Thyroid gland (tissue), 4 donors: ENCODE data around the gene SURF4. TPM values are rescaled to one million over a fixed set of nuclear protein-coding genes. Genes with fewer than 3 reads are reported as not detected.

ENCODE experiments used
- DNase-seq, 2 donors: peaks; one replicate each; pipeline ENCODE4 v3.0.0-alpha.2; 2019
- H3K27ac ChIP-seq, 3 donors: fragments of 200-600 bp; sonication (generic); 1 replicate in 2 of 3; 2 replicates in 1 of 3; pipeline ENCODE4 v1.5.1; 2016 to 2019; ENCODE audit warnings: mild to moderate bottlenecking in 1 of 3, moderate library complexity in 1 of 3
- H3K27me3 ChIP-seq: fragments of 200-600 bp; sonication (generic); one replicate; pipeline ENCODE4 v1.5.1; 2019
- H3K36me3 ChIP-seq, 2 donors: fragments of 200-600 bp; sonication (generic); one replicate each; pipeline ENCODE4 v1.5.1; 2016 to 2019
- H3K4me1 ChIP-seq, 2 donors: fragments of 200-600 bp; sonication (generic); one replicate each; pipeline ENCODE4 v1.5.1; 2017 to 2019
- H3K4me3 ChIP-seq, 3 donors: fragments of 200-600 bp; sonication (generic); replicated peaks in 1 of 3; 1 replicate in 2 of 3; 2 replicates in 1 of 3; pipeline ENCODE4 v1.5.1; 2016; ENCODE audit warnings: mild to moderate bottlenecking in 1 of 3
- H3K9me3 ChIP-seq: fragments of 200-600 bp; sonication (generic); one replicate; pipeline ENCODE4 v1.5.1; 2017
- POLR2A ChIP-seq, 2 donors: fragments of 450-650 bp; IDR thresholded peaks; one replicate each; pipeline ENCODE4 v1.6.1; 2017; ENCODE audit warnings: antibody characterized with exemption in 2 of 2, mild to moderate bottlenecking in 2 of 2, moderate library complexity in 1 of 2
- WGBS, 2 donors: methylation state at CpG; one replicate each; pipeline ENCODE4 v1.1.5; 2017; 5-methylcytosine and 5-hydroxymethylcytosine counted together
- intact Hi-C: fragments of 100-400 bp; cut with DNase I; formaldehyde crosslinking; loops from one replicate; pipeline ENCODE4 v1.15.1; 2023
- total RNA-seq, 4 donors: library from RNA; depleted of rRNA; stranded (reverse); fragments of >200 nt; gene quantifications; one replicate each; pipeline ENCODE4 v1.2.3, GENCODE V29; 2016
- TF ChIP-seq, protein P1 (sequence below), 6 experiments: fragments of 200-600 bp in 3 of 6; fragments of 450-650 bp in 3 of 6; sonication (generic) in 3 of 6; IDR thresholded peaks; one replicate each; pipeline ENCODE4 v1.5.1; 2016 to 2019; ENCODE audit warnings: antibody characterized with exemption in 6 of 6, mild to moderate bottlenecking in 2 of 6, inconsistent platforms in 1 of 6, moderate library complexity in 1 of 6

SURF4 gene
- total RNA-seq, 4 donors from 2014 or later, result 165 to 253 (median 226) TPM

DNA sequence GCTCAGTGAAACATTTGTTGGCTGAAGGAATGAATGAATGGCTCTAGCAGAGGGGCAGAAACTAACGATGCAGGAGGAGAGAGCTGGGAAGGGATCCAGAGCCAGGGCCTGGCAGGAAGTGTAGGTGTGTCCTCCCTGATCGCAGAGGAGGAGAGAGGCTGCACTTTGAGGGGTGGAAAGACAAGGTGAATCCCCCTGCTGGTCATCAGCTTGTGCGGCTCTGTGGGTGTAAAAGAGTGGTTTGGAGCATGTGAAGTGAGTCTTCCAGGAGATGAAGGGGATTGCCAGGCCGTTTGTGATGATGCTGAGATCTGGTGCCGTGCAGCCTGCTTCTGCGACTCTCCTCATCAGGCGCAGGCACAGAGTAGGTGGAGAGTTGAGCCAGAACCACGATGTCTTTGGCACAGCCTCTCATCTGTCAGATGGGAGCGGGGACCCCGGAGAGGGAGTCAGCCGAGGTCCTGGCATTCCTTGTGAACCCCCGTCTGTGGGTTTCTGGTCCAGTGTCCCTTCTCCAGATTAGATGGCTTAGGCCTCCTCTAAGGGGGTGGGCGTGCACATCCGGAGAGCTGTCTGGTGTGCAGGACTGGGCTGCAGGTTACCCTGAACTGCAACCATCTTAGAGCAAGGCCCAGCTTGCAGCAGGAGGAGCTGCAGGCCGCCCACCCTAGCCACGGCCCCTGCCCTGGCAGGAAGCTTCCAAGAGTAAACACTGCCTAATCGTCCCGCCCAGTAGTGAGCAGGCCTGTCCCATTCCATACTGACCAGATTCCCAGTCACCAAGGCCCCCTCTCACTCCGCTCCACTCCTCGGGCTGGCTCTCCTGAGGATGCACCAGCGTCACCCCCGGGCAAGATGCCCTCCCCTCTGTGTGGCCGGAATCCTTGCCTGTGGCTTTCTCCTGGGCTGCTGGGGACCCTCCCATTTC is 46.0 kb upstream of the SURF4 start, which contains the start of gene ADAMTS13:
Gene ADAMTS13 (plus strand): TSS at position 753 of the 928 bp plus-strand sequence. CDS start 77 bp downstream, at position 830.
- DNase-seq, result no peak
- WGBS, 2 donors, result 53 to 55% methylated on average over 20 to 22 of the region's 23 CpGs
- Histone ChIP-seq H3K27ac (no peak within 1 kb of the TSS), H3K4me3 (no peak within 1 kb of the TSS), H3K27me3 (no peaks in the 10 kb centered on the region), H3K9me3 (no peaks in the 10 kb centered on the region), H3K36me3 (no peaks in the 10 kb centered on the region), H3K4me1 (peaks cover 3 to 7% of the 10 kb centered on the region in 2 donors)
- no peak for TF ChIP-seq POLR2A (IDR thresholded peaks at IDR 0.05)
- TF ChIP-seq, protein P1, sequence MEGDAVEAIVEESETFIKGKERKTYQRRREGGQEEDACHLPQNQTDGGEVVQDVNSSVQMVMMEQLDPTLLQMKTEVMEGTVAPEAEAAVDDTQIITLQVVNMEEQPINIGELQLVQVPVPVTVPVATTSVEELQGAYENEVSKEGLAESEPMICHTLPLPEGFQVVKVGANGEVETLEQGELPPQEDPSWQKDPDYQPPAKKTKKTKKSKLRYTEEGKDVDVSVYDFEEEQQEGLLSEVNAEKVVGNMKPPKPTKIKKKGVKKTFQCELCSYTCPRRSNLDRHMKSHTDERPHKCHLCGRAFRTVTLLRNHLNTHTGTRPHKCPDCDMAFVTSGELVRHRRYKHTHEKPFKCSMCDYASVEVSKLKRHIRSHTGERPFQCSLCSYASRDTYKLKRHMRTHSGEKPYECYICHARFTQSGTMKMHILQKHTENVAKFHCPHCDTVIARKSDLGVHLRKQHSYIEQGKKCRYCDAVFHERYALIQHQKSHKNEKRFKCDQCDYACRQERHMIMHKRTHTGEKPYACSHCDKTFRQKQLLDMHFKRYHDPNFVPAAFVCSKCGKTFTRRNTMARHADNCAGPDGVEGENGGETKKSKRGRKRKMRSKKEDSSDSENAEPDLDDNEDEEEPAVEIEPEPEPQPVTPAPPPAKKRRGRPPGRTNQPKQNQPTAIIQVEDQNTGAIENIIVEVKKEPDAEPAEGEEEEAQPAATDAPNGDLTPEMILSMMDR (IDR thresholded peaks at IDR 0.05), result no peak
- intact Hi-C loops, result no loop called here

DNA sequence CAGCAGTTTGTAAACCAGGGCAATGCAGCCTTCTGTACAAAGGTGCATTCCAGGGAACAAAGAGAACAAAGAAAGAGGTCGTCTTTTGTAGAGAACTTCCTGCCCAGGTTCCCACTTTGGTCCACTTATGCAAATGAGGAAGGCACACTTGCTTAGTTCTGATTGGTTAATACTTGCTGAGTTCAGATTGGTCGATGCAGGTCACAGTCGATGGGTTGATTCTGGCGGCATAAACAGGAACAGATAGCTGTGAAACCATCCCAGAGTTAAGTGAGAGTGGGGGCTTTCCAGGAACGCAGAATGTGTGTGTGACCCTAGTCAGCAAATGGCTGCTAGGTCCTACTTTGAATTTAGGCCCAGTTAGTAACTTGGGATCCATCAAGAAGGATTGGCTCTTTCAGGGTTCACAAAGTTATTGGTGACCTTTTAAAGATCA is 44.5 kb upstream of the SURF4 start:
- Histone ChIP-seq H3K4me1 (peaks cover 11 to 12% of the 10 kb centered on the region in 2 donors), H3K9me3 (no peaks in the 10 kb centered on the region), H3K27ac (no peak overlapping the region), H3K36me3 (no peaks in the 10 kb centered on the region), H3K4me3 (no peak overlapping the region), H3K27me3 (no peaks in the 10 kb centered on the region)
- intact Hi-C loops, result no loop called here
- no peak for DNase-seq
- WGBS, 2 donors, result 70 to 71% methylated on average over 5 of the region's 5 CpGs
- TF ChIP-seq POLR2A (IDR thresholded peaks at IDR 0.05), result no peak
- TF ChIP-seq, protein P1 (IDR thresholded peaks at IDR 0.05), result no peak

DNA sequence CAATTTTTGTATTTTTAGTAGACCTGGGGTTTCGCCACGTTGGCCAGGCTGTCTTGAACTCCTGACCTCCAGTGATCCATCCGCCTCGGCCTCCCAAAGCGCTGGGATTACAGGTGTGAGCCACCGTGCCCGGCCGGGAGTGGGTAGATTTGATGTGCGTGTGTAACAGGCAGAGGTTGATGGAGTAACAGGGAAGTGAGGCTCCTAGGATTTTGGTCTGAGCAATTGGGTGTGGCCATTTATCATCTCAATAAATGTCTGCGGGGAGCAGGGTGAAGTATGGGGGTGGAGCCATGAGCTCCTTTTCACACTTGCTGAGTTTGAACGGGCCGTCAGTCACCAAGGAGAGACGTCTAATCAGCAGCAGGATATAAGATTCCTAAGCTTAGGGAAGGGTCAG is 43.1 kb upstream of the SURF4 start:
- no peak overlapping the region for H3K4me3 ChIP-seq
- peaks cover 0 to 3% of the 10 kb centered on the region in 2 donors for H3K36me3 ChIP-seq
- no peak overlapping the region for H3K27ac ChIP-seq
- no peak for TF ChIP-seq POLR2A (IDR thresholded peaks at IDR 0.05)
- TF ChIP-seq, protein P1 (IDR thresholded peaks at IDR 0.05), result no peak
- DNase-seq, result no peak
- 76 to 82% methylated on average over 13 of the region's 13 CpGs for WGBS, 2 donors
- H3K4me1 ChIP-seq, result peaks cover 11 to 12% of the 10 kb centered on the region in 2 donors
- H3K27me3 ChIP-seq, result no peaks in the 10 kb centered on the region
- intact Hi-C loops, result no loop called here
- no peaks in the 10 kb centered on the region for H3K9me3 ChIP-seq

DNA sequence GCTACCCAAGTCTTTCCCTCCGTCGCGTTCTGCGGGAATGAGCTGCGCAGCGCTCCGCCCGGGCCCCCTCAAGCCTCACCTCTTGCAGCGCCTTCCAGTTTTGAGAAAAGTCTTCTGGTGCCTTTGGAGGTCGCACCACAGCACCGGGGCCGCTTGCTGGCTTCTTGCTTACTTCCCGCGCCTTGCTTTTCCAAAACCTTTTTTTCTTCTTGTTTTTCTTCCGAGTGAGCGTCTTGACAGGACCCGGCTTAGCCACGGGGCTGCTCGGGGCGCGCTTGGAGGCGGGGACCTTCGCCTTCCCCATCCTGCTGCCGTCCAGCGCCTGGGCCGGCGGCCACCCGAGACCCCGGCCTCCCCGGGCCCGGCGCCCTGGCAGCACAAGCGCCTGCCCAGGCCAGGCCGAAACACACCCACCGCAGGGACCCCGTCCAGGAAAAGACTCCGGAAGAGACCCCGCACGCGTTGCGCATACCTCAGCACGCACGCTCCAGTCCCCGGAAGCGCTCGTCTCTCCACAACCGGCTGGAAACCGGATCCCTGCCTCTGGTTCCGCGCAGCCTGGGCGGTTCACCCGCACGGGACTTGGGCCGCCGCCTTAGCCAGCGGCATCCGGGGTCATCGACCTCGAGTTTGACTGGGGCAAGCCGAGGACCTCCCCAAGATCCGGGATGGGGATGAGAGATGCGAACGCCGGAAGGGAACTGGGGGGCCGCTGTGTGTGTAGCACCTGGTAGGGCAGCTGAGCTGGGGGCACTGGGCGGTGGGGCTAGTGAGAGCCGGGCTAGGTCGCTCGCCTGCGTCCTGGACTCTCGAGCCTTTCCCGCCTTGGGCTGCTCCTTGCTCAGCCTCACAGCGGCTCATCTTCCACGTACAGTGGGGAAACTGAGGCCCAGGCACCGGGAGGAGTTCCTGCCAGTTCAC is 41.9 kb upstream of the SURF4 start, which contains the start of gene REXO4:
Gene REXO4 (minus strand): TSS at position 470 of the 921 bp plus-strand sequence. CDS start 166 bp downstream, at position 304.
- H3K27me3 ChIP-seq, result no peaks in the 10 kb centered on the region
- peak within 1 kb of the TSS; percentile 72 to 90 (median 78) for H3K4me3 ChIP-seq
- H3K4me1 ChIP-seq, result peaks cover 11 to 12% of the 10 kb centered on the region in 2 donors
- 0% methylated on average over 32 of the region's 75 CpGs for WGBS, 2 donors
- H3K36me3 ChIP-seq, result peaks cover 0 to 7% of the 10 kb centered on the region in 2 donors
- DNase-seq, result peak; percentile 72 to 75
- H3K9me3 ChIP-seq, result no peaks in the 10 kb centered on the region
- peak within 1 kb of the TSS; percentile 61 to 83 (median 82) for H3K27ac ChIP-seq
- intact Hi-C loops, result no loop called here
- TF ChIP-seq POLR2A (IDR thresholded peaks at IDR 0.05), result peak in 1 of 2 donors; percentile 33
- TF ChIP-seq, protein P1 (IDR thresholded peaks at IDR 0.05), result peak in 1 of 6 experiments; percentile 9
